Pulmonary artery endothelial cell (primary cell): Measurements from ENCODE around the gene ZNF816. TPM values are rescaled to one million over a fixed set of nuclear protein-coding genes. Genes with fewer than 3 reads are reported as not detected.
"Not testable (repeated sequence)": the region's sequence is repeated elsewhere in the genome, so short reads cannot be mapped to it uniquely, and the experiment has no call there.

Experiments
- DNase-seq: peaks from one replicate; pipeline ENCODE4 v3.0.0-alpha.2; 2011; ENCODE audit warnings: low read depth, low spot score
- total RNA-seq: library from RNA; depleted of rRNA; stranded (reverse); fragments of >200 nt; gene quantifications from 2 replicates; pipeline ENCODE4 v1.2.3, GENCODE V29; 2014

ZNF816 gene
- total RNA-seq, 1 donor from 2014 or later, result 6.2 TPM

DNA sequence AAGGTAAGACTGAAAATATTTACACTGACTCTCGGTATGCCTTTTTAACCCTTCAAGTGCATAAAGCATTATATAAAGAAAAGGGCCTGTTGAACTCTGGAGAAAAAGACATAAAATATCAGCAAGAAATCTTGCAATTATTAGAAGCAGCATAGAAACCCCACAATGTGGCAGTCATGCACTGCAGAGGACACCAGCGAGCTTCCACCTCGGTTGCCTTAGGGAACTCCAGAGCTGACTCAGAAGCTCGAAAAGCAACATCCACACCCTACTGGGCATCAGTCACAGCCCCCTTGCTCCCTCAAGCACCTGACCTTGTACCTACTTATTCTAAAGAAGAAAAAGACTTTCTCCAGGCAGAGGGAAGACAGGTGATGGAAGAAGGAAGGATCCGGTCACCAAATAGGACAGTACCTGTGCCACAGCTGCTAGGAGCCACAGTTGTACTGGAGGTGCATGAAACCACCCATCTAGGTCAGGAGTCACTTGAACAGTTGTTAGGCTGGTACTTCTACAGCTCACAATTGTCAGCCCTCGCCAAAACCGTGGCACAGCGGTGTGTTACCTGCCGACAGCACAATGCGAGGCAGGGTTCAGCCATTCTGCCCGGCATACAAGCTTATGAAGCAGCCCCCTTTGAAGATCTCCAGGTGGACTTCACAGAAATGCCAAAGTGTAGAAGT, 2.9 kb downstream of the ZNF816 start:
- no peak for DNase-seq

DNA sequence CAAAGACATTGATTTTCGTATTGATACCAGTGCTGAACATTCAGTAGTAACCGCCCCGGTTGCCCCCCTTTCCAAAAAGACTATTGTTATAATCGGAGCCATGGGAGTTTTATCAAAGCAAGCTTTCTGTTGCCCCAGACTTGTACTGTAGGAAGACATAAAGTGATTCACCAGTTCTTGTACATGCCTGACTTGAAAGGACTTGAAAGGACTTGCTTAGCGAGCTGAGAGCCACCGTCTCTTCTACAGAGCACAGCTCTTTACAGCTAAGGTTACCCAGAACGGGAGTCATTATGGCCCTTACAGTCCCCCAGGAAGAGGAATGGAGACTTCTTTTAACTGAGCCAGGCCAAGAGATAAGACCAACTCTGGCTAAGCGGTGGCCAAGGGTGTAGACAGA, 5.1 kb downstream of the ZNF816 start:
- DNase-seq, result no peak

DNA sequence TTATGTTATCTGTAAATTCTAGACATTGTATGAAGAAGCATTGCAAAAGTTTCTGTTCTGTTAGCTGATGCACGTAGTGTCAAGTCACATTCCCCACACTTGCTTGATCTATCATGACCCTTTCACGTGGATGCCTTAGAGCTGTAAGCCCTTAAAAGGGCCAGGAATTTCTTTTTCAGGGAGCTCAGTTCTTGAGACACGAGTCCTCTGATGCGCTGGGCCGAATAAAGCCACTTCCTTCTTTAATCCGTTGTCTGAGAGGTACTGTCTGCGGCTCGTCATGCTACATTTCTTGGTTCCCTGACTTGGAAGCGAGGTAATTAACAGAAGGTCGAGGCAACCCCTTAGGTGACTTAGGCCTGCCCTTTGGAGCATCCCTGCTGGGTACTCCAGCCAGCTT, 5.8 kb downstream of the ZNF816 start:
- no peak for DNase-seq

DNA sequence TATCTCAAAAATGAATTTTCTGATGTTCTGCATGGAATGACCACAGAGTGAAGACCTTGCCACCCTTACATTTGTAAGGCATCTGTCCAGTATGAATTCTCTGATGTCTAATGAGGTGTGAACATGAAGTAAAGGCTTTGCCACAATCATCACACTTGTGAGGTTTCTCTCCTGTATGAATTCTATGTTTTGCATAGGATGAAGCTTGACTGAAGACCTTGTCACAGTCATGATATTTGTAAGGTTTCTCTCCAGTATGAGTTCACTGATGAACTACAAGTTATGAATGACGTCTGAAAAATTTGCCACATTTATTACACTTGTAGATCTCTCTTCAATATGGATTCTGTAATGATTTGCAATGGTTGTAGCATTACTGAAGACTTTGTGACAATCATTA, 13.3 kb downstream of the ZNF816 start:
- DNase-seq, result no peak

DNA sequence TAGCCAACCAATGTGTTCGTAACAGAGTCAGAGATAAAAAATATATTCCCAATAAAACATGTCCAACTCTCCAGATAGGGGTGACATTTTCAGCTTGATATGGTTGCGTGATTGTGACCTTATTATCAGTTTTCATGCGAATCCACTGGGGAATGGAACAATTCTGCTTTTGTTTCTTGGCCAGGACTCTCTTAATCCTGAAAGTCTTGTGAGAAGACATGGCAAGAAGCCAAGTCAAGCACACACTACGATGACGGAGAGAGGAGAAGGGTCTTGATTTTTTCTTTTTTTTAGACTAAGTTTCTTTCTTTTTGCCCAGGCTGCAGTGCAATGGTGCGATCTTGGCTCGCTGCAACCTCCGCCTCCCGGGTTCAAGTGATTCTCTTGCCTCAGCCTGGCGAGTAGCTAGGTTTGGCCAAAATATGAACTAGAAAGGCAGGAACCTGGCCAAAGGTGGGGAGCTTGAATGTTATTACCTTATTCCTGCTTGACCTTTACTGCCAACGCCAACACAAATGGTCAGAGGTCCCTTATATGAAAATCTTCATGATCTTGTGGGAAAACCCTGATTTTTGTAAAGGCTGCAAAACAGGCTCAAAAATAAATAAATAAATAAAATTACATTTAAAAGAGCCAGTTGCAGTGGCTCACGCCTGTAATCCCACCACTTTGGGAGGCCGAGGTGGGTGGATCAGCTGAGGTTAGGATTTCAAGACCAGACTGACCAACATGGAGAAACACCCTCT, 14.5 kb downstream of the ZNF816 start:
- DNase-seq, result no peak

DNA sequence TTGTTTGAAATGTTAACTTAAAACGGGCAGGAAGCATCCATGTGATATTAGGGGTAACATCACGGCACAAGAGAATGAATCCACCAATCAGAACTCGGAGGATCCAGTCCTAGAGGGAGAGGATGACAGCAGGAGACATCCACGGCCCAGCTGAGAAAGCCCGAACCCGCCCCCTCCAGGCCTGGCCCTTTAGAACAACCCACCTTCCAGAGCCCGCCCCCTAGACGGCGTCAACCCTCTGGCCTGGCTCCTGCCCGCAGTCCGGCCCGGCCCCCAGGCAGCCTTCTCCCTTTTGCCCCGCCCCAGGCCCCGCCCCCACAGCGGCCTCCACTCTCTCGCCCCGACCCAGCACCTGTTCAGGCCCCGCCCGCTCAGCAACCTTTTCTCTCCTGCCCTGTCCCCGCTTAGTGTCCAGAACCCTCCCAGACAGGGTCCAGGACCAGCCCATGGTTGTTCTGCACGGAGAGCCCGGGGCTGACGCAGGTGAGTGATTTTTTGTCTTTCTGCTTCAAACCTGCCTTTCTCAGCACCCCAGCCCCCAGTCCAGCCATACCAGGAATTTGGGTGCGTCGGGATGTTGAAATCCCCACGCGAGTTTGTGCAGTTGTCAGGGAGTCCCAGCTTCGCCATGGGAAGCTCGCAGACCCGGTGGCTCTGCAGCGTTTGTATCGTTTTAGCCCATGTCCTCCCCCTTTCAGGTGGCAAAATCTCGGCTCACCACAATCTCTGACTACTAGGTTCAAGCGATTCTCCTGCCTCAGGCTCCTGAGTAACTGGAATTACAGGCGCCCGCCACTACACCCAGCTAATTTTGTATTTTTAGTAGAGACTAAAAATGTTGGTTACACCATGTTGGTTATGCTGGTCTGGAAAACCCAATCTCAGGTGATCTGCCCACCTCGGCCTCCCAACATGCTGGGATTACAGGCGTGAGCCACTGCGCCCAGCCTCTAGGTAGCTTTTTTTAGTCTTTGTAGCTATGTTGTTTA, 16.1 kb downstream of the ZNF816 start:
- no peak for DNase-seq

DNA sequence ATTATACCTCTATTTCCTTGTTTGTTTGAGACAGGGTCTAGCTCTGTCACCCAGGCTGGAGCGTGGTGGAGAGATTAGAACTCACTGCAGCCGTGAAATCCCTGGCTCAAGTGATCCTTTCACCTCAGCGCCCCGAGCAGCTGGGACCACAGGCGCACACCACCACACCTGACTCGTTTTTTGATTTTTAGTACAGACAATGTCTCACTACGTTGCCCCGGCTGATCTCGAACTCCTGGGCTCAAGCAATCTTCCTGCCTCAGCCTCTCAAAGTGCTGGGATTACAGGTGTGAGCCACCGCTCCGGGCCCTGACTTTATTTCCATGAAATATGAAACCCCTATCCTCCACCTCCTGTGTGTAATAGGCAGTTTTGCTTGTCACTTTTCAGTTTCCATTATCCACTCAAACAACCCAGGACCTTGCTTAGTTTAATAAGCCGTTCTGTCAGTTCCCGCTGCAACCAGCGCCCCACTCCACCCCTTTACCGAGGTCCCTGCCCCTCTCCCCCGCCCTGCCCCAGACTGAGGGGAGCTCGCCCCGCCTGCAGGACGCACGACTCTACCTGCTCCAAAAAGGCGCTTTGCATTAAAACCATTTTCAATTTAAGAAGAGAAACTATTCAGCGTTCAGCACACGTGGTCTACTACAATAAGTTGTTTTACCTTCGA, 16.9 kb downstream of the ZNF816 start:
- no peak for DNase-seq

DNA sequence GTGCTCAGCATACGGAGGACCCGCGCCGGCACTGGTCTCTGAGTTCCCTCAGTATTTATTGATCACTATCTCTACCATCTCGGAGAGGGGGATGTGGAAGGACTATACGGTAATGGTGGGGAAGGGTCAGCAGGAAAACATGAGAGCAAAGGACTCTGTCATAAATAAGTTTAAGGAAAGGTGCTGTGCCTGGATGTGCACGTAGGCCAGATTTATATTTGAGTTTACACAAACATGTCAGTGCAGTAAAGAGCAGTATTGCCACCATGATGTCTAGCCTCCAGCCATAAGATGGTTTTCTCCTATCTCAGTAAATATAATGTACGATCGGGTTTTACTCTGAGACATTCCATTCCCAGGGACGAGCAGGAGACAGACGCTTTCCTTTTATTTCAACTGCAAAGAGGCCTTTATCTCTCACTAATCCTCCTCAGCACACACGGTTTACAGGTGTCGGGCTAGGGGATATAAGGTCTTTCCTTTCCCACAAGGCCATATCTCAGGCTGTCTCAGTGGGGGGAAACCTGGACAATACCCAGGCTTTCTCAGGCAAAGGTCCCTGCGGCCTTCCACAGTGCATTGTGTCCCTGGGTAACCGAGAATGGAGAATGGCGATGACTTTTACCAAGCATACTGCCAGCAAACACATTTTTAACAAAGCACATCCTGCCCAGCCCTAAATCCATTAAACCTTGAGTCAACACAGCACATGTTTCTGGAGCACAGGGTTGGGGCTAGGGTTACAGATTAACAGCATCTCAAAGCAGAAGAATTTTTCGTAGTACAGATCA, 17.8 kb downstream of the ZNF816 start:
- not testable (repeated sequence) for DNase-seq

DNA sequence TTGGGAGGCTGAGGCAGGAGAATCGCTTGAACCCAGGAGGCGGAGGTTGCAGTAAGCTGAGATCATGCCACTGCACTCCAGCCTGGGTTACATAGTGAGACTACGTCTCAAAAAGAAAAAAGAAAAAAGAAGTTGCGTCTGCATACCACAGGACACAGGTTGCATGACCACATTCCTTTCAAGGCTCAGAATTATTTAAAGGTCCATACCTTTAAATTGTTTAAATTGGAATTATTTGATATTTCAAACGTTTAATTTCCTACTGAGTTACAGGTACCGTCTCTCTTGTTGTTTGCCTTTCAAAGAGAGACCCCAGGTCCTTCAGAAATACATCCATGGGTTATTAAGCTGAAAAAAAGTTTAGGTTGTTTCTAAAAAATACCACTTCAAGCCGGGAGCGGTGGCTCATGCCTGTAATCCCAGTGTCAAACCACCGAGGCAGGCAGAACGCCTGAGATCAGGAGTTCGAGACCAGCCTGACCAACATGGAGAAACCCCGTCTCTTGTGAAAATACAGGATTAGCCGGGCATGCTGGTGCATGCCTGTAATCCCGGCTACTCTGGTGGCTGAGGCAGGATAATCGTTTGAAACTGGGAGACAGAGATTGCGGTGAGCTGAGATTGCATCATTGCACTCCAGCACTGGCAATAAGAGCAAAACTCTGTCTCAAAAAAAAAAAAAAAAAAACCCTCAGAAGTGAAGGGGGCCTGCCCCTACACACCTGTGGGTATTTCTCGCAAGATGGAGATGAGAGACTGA, 18.6 kb downstream of the ZNF816 start:
- DNase-seq, result no peak

DNA sequence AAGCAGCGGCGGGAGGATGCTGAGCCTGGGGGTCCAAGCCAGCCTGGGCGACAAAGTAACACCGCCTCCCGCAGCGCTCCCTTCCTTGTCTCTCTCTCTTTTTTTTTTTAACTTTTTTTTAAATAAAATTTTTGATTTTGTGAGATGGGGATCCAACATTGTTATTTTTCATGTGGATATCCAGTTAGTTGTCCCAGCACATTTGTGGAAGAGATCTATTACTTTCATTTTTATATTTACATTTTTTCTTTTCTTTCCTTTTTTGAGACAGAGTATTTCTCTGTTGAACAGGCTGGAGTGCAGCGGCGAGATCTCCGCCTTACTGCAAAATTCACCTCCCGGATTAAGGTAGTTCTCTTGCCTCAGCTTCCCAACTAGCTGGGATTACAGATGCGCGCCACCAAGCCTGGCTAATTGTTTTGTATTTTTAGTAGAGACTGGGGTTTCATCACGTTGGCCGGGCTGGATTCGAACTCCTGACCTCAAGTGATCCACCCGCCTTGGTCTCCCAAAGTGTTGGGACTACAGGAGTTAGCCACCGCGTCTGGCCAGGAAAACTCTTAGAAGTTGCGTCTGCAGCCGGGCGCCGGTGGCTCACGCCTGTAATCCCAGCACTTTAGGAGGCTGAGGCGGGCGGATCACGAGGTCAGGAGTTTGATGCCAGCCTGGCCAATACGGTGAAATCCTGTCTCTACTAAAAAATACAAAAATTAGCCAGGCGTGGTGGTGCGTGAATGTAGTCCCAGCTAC, 19.4 kb downstream of the ZNF816 start:
- DNase-seq, result no peak

DNA sequence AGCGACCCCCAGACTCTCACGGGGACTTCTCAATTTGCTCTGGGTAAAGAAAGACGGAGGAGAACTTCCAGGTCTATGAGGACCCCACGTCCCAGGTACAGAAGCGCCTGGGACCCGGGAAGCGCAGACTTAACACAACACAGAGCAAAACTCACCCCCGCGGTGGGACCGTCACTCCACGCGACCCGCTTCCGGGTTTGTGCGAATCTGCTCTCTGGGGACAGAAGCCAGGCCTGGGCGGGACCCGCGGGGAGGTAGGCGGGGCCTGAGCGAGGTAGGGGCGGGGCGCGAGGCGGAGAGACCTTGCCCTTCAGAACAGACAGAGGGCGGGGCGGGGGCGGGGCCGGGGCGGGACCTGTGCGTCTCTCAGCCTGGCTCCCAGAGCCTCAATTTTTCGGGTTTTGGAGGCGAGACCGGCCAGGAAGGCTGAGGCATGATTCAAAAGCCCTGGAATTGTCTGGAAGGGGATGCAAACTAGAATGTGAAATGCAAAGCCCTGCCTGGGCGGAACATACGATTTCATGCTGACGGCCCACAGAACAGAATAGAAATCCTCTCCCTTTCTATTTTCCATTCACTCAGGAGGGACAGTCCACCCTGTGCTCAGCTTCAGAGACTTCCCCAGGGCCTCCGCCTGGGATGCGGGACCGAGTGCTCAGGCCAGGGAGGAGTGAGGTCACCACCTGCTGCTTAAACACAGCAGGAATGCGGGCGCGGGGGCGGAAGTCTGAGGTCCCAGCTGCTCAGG, 20.1 kb downstream of the ZNF816 start:
- DNase-seq, result no peak

DNA sequence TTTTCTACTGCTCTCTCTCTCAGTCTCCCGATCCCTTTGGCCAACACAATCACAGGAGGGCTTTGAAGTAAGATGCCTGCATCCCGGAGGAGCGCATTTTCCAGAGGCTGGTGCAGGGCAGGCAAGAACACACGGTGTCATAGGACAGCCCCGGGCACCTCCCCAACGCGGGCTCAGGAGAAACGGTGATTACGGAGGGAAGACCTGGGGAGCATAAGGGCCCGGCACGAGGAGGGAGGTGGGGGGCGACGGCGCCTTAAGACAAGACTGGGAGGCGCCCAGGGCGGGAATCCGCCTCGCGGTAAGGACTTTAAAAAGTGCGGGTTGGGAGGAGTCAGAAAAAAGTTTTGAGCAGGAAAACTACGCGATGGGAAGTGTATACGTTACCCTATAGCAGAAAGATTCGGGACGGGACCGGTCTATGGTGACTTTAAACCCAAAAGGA, 20.7 kb downstream of the ZNF816 start:
- no peak for DNase-seq

DNA sequence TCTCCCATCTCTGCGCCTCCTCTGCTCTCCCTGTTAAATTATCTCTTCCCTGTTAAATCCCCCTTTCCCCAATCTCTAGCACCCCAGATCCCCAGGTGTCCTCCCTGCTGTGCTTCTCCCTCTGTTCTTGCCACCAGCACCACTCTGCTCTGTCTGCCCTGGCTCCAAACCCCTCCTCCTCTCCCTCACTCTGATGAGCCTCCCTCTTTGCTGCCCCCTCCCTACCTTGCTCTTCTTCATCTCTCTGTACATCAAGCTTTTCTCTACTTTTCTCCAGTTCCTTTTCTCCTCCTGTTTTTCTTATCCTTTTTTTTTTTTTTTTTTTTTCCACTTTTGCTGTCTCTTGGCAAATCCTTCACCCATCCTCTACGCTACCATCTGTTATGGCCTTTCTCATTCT, 21.2 kb downstream of the ZNF816 start:
- not testable (repeated sequence) for DNase-seq

DNA sequence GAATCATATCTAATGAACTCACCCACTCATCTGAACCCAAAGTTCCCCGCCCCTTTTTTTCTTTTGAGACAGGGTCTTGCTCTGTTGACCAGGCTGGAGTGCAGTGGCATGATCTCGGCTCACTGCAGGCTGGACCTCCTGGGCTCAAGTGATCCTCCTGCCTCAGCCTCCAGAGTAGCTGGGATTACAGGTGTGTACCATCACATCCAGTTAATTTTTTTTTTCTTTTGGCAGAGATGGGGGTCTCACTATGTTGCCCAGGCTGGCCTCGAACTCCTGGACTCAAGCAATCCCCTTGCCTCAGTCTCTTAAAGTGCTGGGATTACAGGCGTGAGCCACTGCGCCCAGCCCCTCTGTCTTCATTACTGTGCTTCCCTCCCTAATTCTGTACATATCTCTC, 21.8 kb downstream of the ZNF816 start:
- DNase-seq, result not testable (repeated sequence)

DNA sequence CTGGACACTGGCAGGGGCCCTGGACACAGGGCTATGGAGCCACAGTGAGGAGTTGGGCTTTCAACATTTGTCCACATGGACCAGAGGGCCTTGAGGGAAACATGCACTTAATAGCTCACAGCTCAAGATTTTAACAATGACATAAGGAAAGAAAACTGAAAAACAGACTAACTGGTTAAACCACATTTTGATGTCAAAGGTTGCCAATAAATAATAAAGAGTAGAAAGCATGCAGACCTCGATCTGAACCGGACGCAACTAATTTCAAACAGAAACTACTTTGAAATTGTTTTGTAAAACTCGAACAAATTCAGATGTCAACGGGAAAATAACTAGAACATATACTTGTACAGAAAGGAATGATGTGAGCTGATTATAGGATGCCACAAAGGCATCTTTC, 23.9 kb downstream of the ZNF816 start:
- no peak for DNase-seq

DNA sequence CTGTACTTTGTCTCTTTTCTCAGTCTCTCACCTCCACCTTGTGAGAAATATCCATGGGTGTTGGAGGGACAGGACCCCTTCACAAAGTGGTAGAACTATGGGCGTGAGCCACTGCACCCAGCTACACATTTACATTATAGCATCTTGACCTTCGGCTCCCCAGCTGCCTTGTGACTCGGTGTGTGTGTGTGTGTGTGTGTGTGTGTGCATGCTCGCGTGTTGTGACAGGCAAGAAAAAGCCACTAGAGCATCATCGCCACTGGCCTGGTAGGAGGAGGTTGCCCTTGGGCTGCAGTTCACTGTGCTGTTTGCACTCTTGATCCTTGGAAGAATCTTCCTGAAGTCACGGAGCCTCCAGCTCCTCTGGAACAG, 25.7 kb downstream of the ZNF816 start:
- DNase-seq, result no peak

DNA sequence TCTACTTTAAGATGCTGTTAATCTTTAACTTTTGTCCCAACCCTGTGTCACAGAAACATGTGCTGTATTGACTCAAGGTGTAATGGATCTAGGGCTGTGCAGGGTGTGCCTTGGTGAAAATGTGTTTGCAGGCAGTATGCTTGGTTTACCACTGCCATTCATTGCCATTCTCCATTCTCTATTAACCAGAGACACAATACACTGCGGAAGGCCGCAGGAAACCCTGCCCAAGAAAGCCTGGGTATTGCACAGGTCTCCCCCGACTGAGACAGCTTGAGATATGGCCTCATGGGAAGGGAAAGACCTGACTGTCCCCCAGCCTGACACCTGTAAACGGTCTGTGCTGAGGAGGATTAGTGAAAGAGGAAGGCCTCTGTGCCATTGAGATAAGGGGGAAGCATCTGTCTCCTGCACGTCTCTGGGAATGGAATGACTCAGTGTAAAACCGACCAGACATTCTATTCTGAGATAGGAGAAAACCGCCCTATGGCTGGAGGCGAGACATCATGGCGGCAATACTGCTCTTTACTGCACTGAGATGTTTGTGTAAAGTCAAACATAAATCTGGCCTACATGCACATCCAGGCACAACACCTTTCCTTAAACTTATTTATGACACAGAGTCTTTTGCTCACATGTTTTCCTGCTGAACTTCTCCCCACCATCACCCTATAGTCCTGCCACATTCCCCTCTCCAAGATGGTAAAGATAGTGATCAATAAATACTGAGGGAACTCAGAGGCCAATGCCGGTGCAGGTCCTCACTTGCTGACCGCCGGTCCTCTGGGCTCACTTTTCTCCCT, 26.3 kb downstream of the ZNF816 start:
- DNase-seq, result no peak

DNA sequence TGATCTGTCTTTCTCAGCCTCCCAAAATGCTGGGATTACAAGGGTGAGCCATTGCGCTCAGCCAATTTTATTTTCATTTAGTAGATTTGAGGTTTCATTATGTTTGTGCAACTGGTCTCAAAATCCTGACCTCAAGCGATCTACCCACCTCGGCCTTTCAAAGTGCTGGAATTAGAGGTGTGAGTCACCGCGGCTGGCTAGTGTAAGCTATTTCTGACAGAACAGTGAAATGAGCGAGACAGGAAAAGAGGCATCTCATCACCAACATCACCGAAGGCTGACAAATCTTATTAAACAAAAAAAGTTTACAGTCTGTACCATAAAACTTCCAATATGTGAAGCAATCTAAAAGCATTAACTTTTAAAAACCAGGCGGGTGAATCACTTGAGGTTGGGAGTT, 27.2 kb downstream of the ZNF816 start:
- DNase-seq, result no peak
